Measurements from ENCODE around the gene NAP1L1.
A peak's percentile ranks its signal among the peaks of the same experiment; 100 is the strongest.

Gene NAP1L1

DNA sequence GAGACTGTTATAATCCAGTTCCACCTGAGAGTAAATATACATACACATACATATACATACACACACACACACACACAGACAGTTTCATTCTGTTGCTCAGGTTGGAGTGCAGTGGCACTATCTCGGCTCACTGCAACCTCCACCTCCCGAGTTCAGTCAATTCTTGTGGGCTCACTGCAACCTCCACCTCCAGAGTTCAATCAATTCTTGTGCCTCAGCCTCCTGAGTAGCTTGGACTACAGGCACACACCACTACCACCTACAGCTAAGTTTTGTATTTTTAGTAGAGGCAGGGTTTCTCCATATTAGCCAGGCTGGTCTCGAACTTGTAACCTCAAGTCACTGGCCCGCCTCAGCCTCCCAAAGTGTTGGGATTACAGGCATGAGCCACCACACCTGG, 44.0 kb downstream of the NAP1L1 start:
- no peak overlapping the region for H3K27ac ChIP-seq
- TF ChIP-seq, protein P1, sequence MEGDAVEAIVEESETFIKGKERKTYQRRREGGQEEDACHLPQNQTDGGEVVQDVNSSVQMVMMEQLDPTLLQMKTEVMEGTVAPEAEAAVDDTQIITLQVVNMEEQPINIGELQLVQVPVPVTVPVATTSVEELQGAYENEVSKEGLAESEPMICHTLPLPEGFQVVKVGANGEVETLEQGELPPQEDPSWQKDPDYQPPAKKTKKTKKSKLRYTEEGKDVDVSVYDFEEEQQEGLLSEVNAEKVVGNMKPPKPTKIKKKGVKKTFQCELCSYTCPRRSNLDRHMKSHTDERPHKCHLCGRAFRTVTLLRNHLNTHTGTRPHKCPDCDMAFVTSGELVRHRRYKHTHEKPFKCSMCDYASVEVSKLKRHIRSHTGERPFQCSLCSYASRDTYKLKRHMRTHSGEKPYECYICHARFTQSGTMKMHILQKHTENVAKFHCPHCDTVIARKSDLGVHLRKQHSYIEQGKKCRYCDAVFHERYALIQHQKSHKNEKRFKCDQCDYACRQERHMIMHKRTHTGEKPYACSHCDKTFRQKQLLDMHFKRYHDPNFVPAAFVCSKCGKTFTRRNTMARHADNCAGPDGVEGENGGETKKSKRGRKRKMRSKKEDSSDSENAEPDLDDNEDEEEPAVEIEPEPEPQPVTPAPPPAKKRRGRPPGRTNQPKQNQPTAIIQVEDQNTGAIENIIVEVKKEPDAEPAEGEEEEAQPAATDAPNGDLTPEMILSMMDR (IDR thresholded peaks at IDR 0.05) = no peak
- TF ChIP-seq ZFX (IDR thresholded peaks at IDR 0.05; ENCODE audit: borderline replicate concordance) = no peak

DNA sequence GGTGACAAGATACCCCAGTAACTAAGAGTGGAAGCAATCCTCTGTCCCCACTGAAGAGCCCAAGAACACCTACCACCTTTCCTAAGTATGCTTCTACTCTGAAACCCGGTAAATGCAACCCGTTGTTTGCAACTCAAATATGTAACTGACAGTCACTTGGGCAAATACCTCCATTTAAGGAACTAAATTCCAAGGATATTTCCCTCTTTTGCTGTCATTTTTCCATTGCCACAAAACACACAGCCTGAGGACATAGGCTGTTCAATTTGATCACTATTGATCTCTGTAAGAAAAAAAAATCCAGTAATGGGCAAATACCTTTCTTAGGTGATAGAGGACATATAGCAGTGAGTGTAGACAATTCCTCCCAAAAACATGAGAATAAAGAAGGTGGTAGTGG, 46.3 kb downstream of the NAP1L1 start:
- peak overlapping the region; percentile 34 for H3K27ac ChIP-seq
- no peak for TF ChIP-seq ZFX (IDR thresholded peaks at IDR 0.05; ENCODE audit: borderline replicate concordance)
- TF ChIP-seq, protein P1 (IDR thresholded peaks at IDR 0.05) = no peak

DNA sequence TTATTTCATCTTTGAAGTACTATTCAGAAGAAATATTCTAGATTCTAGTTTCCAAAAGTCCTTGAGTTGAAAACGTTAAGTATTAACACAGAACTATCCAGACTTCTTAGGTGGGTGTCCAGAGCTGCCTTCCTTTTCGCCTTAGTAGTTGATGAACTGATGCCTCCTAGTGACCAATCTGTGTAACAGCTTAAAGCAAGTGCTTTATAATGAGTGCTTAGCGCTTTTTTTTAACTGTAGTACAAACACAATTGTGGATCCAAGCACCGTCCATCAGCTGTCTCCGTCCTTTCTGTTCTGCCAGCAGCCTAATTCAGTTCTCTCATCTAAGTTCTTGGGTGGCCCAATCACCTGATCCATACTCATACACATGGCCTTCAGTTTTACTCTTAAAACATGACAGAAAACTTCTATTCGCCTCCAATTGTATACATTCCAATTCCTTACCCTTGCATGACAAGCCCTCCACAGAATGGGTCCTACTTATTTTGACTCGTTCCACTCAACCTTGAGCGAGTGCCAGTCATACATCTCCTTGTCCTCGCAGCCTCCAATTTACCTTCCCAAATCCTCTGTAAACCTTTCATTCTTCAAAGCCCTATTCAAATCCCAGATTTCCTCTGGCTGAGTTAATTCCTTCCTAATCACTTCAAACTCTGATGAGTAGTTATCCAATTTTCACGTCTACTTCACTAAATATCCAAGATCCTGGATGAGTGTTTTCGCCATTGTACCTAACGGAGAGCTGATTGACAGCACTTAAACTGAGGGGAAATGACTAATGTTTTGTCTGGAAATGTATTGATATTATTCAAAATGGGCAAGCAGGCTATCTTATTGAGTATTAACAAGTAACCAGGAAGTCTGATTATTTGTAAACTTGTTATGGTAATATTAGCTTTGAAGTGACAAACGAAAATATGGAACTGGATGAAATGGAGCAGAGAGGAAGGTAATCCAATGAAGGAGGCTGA, 47.1 kb downstream of the NAP1L1 start:
- peak overlapping the region; percentile 34 for H3K27ac ChIP-seq
- TF ChIP-seq, protein P1 (IDR thresholded peaks at IDR 0.05) = peak; percentile 95
- no peak for TF ChIP-seq ZFX (IDR thresholded peaks at IDR 0.05; ENCODE audit: borderline replicate concordance)

DNA sequence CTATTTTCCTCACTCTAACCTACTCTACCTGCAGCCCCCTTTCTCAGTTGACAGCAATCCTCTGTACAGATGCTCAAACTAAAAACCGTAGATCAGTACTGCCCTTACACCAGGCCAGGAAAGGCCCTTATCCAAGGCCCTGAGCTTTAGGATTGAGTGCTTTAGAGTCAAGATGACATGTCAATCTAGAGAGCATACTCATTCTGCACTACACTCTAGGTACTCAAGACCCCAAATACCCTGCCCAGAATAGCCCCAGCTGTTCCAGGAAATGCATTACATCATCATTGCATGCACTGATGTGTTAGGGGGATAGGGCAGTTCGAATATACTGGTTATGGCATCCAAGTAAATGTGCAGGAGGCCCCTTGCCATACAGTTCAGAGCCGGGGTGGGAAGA, 49.4 kb downstream of the NAP1L1 start:
- H3K27ac ChIP-seq = peak overlapping the region; percentile 9; the same call in 1 of the 2 replicates
- TF ChIP-seq, protein P1 (IDR thresholded peaks at IDR 0.05) = no peak
- TF ChIP-seq ZFX (IDR thresholded peaks at IDR 0.05; ENCODE audit: borderline replicate concordance) = no peak

DNA sequence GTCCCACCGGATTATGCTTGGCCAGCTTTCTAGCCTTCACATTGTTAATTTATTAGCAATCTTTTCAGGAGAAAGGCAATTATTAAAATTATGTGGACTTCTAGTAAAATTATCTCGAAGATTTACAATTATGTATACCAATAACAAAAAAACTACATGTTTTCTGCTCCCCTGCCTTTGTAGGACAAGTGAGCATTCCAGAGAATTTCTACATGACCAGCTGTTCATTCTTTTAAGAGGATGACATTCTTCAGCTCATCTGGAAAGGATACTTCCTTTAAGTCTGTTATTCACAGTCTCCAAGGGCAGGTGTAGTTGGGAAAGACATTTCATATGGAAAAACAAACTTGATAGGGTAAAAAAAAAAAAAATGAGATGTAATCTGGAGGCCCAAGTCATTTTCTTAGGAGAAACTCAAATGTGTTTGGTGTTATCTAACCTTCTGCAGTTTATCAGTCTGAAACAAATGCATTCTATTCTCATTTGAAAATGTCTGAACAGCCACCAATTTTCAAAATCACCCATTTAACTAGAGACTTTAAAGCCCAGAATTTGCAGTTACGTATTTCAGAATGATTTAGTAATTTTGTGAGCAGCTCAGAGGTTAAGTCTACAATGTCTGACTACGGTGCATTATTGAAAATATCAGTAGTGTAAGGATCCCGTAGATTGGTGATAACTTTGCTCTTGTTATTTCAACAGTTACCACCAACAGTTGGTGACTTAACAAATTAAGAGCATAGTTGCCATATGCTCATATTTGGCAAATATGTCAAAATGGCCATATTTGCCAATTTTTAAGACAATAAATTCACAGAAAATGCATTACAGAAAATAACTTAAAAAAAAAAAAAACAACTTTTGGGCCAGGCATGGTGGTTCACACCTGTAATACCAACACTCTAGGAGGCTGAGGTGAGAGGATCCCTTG, 51.1 kb downstream of the NAP1L1 start:
- peak overlapping the region; percentile 78 for H3K27ac ChIP-seq
- TF ChIP-seq ZFX (IDR thresholded peaks at IDR 0.05; ENCODE audit: borderline replicate concordance) = no peak
- TF ChIP-seq, protein P1 (IDR thresholded peaks at IDR 0.05) = no peak

DNA sequence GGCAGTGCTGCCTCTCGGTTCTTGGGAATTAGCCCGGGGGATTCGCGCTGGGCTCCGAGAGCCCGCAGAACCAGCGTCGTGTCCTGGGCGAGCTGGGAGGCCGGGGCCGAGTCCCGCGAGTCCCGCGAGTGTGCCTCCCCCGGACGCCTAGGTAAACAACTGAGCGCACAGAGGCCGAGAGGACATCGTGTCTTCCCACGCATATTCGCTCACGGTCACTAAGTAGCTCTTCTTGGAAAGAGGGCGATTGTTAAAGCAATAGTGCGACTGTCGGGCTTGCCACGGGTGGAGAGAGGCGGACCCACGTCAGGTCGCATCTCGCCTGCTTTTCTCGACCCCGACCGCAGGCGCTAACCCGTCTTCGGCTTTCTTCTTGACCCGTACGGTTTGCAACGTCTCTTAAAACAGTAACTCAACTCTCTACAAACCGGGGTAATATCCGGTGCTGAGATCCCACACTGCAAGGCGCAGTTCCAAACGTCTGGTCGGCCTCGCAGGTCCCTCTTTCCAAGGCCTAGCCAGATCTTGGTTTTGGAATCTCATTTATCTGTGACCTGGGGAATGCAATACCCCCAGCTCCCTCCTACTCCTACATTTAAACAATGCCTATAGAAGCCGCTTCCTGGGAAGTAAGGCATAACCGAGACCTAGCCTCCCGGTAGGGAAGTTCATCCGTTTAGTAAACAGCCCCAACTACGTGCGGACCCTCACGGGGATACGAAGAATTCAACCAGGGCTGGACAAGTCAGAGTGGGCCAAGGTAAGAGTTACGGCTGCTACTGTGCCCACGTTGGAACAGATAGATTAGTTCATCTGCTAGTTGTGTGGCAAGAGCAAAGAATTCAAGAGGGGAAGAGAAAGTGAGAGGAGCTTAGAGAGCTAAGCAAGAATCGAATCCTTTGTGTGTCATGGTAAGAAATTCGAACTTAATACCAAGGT, 52.2 kb downstream of the NAP1L1 start:
- peak overlapping the region; percentile 78 for H3K27ac ChIP-seq

More for the DNA sequence above, 52.2 kb downstream of the NAP1L1 start:
- TF ChIP-seq, protein P1 (IDR thresholded peaks at IDR 0.05) = no peak
- no peak for TF ChIP-seq ZFX (IDR thresholded peaks at IDR 0.05; ENCODE audit: borderline replicate concordance)

Data from 22Rv1 (cell line).